DMS114 treated with DMSO at 0.1 percent for 48 hours (cell line): ENCODE results near the gene RPLP2.
A peak's percentile ranks its signal among the peaks of the same experiment; 100 is the strongest.

ENCODE experiments used
- DNase-seq: peaks from one replicate; lab custom pipeline; 2025; ENCODE audit not compliant: unreplicated experiment; lab: John Stamatoyannopoulos, UW

Gene RPLP2

GRCh38 chr11:802693-803466, 6.9 kb upstream of the RPLP2 start:
- no peak for DNase-seq

GRCh38 chr11:803467-803742, 6.4 kb upstream of the RPLP2 start:
- DNase-seq, result no peak

DNA sequence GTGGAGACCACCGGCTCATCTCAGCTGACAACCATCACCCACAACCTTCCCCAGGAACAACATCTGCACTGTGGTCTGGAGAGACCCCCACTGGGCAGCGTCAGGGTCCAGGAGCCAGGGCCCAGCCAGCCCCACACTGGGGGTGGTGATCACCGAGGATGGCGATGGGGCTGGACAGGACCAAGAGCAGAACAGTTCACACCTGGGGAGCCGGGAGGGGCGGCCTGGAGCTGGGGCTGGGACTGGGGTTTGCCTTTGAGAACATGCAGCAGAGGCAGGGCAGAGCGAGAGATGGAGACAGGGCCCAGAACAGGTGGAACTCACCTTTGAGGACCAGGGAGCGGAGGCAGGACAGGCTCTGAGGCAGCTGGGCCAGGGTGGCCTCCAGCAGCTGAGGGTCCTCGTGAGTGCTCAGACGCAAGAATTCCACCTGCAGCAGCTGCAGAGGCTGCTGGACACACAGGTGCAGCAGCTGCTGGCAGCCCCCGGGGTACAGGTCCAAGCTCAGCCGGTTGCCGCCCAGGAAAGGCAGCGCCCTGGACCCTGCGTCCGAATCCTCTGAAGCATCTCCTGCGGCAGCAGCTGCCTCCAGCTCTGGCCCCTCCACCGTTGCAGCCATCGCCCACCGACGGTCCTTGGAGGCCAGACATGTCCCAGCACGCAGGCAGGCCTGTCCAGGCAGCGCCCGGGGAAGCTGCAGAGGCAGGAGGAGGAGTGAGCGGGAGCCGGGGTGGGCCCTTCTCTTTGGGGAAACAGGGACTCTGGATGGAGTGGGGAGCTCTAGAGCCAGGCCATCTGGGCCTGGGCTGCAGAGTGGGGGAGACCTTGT, 5.8 kb upstream of the RPLP2 start:
- DNase-seq, result no peak

DNA sequence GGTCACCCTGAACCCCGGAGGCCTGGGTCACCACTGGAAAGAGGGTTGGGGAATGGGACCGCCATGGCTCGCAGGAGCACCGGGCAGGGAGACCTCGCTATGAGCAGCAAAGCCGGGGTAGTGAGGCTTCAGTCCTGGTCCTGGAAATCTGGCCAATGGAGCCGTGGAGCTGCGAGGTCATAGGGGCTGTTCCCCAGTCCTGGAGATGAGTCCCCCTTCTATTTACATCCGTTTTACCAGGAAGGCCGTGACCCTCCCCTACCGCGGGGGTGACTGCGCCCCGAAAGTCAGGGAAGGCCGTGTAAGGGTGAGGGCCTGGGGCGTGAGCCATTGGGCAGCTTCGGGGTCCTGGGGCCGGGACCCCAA, 5.2 kb upstream of the RPLP2 start:
- DNase-seq, result no peak

DNA sequence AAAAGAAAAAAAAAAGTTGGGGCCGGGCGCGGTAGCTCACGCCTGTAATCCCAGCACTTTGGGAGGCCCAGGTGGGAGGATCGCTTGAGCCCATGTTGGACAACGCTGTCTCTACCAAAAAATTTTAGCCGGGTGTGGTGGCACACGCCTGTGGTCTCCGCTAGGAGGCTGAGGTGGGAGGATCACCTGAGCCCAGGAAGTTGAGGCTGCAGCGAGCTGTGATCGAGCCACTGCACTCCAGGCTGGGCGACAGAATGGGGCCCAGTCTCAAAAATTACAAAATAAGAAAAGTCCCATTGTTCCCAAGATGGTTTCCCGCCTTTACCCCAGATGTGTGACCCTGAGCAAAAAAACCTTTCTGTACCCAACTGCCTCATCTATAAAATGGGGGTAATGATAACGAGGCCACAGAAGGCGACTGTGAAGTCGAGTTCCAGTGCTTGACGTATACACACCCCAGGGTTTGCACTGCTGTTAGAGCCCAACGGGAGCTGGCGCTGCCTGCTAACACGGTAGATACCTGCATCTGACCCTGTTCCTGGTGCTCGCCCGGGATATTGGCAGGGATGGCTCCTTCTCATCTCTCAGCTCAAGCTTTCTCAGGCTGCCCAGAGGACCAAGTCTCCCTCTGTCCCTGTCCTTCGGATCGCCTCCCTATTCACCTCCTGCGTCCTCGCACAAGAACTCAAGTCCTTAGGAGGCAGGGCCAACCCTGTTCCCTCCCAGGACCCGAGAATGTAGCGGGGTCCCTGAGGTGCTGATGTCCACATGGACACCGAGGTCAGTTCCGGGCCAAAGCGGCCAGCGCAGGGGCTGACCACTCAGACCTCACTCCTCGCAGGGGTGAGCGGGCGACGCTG, 1.1 kb upstream of the RPLP2 start:
- DNase-seq, result no peak

DNA sequence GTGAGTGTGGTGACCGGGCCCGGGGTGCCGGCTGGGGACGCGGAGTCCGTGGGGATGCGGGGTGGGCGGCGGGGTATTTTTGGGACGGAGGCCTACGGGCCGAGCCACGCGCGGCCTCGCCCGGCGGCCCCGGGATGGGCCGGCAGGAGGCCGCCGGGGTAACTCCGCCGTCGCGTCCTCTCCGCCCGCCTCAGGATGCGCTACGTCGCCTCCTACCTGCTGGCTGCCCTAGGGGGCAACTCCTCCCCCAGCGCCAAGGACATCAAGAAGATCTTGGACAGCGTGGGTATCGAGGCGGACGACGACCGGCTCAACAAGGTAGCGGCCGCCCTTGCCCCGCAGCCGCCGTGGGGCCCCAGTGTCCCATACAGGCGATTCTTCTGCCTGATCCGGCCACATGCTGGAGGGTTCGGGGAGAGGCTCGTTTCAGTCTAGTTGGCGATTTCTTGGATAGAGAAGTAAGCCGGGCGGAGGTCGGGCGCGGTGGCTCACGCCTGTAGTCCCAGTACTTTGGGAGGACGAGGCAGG, 337 bp downstream of the RPLP2 start:
- DNase-seq, result no peak

GRCh38 chr11:811446-812245, 1.9 kb downstream of the RPLP2 start:
- no peak for DNase-seq

DNA sequence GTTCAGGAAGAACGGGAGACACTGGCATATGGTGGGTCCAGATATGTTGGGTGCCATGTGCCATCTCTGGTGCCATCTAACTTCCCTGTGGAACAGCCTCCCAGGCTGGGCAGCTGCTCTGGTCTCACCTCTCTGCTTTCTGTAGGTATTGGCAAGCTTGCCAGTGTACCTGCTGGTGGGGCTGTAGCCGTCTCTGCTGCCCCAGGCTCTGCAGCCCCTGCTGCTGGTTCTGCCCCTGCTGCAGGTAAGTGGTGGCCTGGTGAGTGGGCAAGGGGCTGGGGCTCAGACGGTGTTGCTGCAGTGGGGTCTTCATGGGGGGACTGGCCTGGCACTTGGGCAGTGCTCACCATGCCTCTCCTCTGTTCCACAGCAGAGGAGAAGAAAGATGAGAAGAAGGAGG, 2.6 kb downstream of the RPLP2 start:
- DNase-seq, result no peak

- DNase-seq, result no peak
Observed at GRCh38 chr11:813072-813455, 3.3 kb downstream of the RPLP2 start.

- DNase-seq, result no peak
Observed at GRCh38 chr11:813456-814096, 3.8 kb downstream of the RPLP2 start.

GRCh38 chr11:815675-816432, 6.1 kb downstream of the RPLP2 start:
- DNase-seq, result no peak

DNA sequence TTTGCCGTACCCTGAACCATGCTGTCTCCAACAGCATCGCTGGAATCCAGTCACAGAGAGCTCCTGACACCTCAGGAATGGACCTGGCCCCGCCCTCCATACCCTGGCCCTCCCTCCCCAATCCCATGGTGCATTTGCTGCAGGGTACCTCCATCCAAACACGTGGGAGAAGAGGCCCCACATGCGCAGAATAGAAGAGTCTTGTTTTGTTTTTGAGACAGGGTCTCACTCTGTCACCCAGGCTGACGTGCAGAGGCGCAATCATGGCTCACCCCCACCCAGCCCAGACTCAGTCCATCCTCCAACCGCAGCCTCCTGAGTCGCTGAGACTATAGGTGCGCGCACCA, 6.6 kb downstream of the RPLP2 start:
- DNase-seq, result no peak

- DNase-seq, result no peak
Observed at GRCh38 chr11:818396-819128, 8.8 kb downstream of the RPLP2 start, which contains the start of gene PNPLA2. Gene PNPLA2 (plus strand): TSS chr11:818914. CDS start chr11:819719, 805 bp downstream.

GRCh38 chr11:819129-819931, 9.6 kb downstream of the RPLP2 start:
- peak; percentile 26 for DNase-seq

DNA sequence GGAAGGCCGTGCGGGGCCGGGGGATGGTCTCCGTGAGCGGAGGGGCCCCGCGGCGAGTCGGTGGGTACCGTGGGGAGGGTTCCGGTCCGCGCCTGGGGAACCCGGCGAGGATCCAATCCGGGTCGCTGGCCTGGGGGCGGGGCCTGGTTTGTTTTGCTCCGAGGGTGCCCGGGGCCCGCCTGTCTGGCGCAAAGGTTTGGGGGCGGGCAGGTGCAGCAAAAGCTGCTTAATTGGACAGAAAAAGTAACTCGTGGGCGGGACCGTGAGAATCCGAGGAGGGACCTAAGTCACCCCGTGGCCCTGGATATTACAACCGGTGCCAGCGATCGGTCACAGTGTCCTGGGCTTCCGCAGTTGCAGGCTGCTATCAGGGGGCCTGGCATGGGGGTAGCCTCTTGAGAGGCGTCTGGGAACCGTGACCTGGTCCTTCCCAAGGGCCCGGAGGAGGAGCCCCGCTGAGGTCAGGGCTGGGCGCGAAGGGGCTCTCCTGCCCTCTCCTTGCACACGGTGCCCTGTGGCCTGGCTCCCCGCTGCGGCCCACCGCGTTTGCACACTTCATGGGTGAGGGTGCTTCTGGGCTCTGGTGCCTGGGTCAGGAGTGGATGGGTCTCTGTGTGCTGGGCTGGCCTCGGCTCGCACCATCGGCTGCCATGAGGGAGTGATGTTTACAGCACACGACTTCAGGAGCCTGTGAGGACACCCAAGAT, 10.3 kb downstream of the RPLP2 start:
- DNase-seq, result no peak

GRCh38 chr11:820655-821511, 11.1 kb downstream of the RPLP2 start:
- DNase-seq, result no peak
